H9 (cell line): ENCODE results near the gene PWWP2B. TPM values are rescaled to one million over a fixed set of nuclear protein-coding genes. Genes with fewer than 3 reads are reported as not detected.

Source experiments
- DNase-seq: peaks from one replicate; pipeline ENCODE4 v3.0.0-alpha.2; 2017
- H2AFZ ChIP-seq: one replicate; pipeline ENCODE4 v1.6.1; 2013; ENCODE audit warnings: mild to moderate bottlenecking, low read length, control low read depth, moderate library complexity
- H2AK5ac ChIP-seq: 2 replicates; pipeline ENCODE4 v1.6.1; 2013; ENCODE audit warnings: low read length, control low read depth, mixed read lengths; ENCODE audit not compliant: insufficient read length
- H2BK120ac ChIP-seq: one replicate; pipeline ENCODE4 v1.6.1; 2013; ENCODE audit warnings: low read depth, mild to moderate bottlenecking, low read length, control low read depth, inconsistent platforms; ENCODE audit not compliant: poor library complexity, severe bottlenecking
- H2BK12ac ChIP-seq: 2 replicates; pipeline ENCODE4 v1.6.1; 2013; ENCODE audit warnings: low read length, control low read depth, mixed read lengths, low read depth; ENCODE audit not compliant: insufficient read length
- H2BK15ac ChIP-seq: 2 replicates; pipeline ENCODE4 v1.6.1; 2013; ENCODE audit warnings: low read depth, low read length, control low read depth
- H2BK20ac ChIP-seq: one replicate; pipeline ENCODE4 v1.6.1; 2013; ENCODE audit warnings: low read depth, mild to moderate bottlenecking, low read length, control low read depth, inconsistent platforms; ENCODE audit not compliant: poor library complexity, severe bottlenecking
- H2BK5ac ChIP-seq: 2 replicates; pipeline ENCODE4 v1.6.1; 2013; ENCODE audit warnings: low read length, control low read depth, mixed read lengths; ENCODE audit not compliant: insufficient read length
- H3K14ac ChIP-seq: 2 replicates; pipeline ENCODE4 v1.6.1; 2013; ENCODE audit warnings: low read length, control low read depth; ENCODE audit not compliant: insufficient read depth
- H3K18ac ChIP-seq: 2 replicates; pipeline ENCODE4 v1.6.1; 2013; ENCODE audit warnings: low read depth, mild to moderate bottlenecking, mixed read lengths, low read length, control low read depth; ENCODE audit not compliant: insufficient read length
- H3K23ac ChIP-seq: 2 replicates; pipeline ENCODE4 v1.6.1; 2013; ENCODE audit warnings: low read length, control low read depth, mixed read lengths, low read depth; ENCODE audit not compliant: insufficient read length
- H3K23me2 ChIP-seq: 2 replicates; pipeline ENCODE4 v1.6.1; 2013; ENCODE audit warnings: low read depth, mild to moderate bottlenecking, mixed read lengths, low read length, control low read depth; ENCODE audit not compliant: insufficient read length, poor library complexity, severe bottlenecking
- H3K27ac ChIP-seq: 2 replicates; pipeline ENCODE4 v1.5.1; 2013; ENCODE audit warnings: low read length, control low read depth, mixed read lengths, low read depth; ENCODE audit not compliant: insufficient read length
- H3K27me3 ChIP-seq: 2 replicates; pipeline ENCODE4 v1.6.1; 2013; ENCODE audit warnings: low read length, control low read depth, inconsistent platforms; ENCODE audit not compliant: insufficient read depth
- H3K4ac ChIP-seq: 2 replicates; pipeline ENCODE4 v1.6.1; 2013; ENCODE audit warnings: low read depth, mild to moderate bottlenecking, control low read depth, inconsistent platforms, low read length, moderate library complexity
- H3K4me1 ChIP-seq: 2 replicates; pipeline ENCODE4 v1.6.1; 2013; ENCODE audit warnings: low read length, control low read depth, inconsistent platforms; ENCODE audit not compliant: insufficient read depth
- H3K4me2 ChIP-seq: 2 replicates; pipeline ENCODE4 v1.6.1; 2013; ENCODE audit warnings: low read length, control low read depth, mixed read lengths; ENCODE audit not compliant: insufficient read length, insufficient read depth
- H3K56ac ChIP-seq: 2 replicates; pipeline ENCODE4 v1.6.1; 2013; ENCODE audit warnings: low read depth, mild to moderate bottlenecking, mixed read lengths, low read length, control low read depth; ENCODE audit not compliant: insufficient read length
- H3K79me1 ChIP-seq: 2 replicates; pipeline ENCODE4 v1.6.1; 2013; ENCODE audit warnings: low read depth, mild to moderate bottlenecking, moderate library complexity, low read length, control low read depth, inconsistent platforms; ENCODE audit not compliant: insufficient read depth, poor library complexity, severe bottlenecking
- H3K79me2 ChIP-seq: 2 replicates; pipeline ENCODE4 v1.6.1; 2013; ENCODE audit warnings: low read length, control low read depth, inconsistent platforms; ENCODE audit not compliant: insufficient read depth
- H3K9ac ChIP-seq: 2 replicates; pipeline ENCODE4 v1.6.1; 2013; ENCODE audit warnings: low read length, control low read depth, mixed read lengths; ENCODE audit not compliant: insufficient read length; ENCODE audit errors: extremely low read depth
- H3K9me3 ChIP-seq: one replicate; pipeline ENCODE4 v1.6.1; 2013; ENCODE audit warnings: low read depth, low read length, inconsistent platforms; ENCODE audit not compliant: control insufficient read depth
- H3T11ph ChIP-seq: one replicate; pipeline ENCODE4 v1.6.1; 2013; ENCODE audit warnings: mild to moderate bottlenecking, low read length, control low read depth, inconsistent platforms
- H4K20me1 ChIP-seq: one replicate; pipeline ENCODE4 v1.6.1; 2013; ENCODE audit not compliant: control insufficient read depth, insufficient read length, insufficient read depth
- H4K5ac ChIP-seq: 2 replicates; pipeline ENCODE4 v1.6.1; 2013; ENCODE audit warnings: low read depth, mild to moderate bottlenecking, mixed read lengths, low read length, control low read depth; ENCODE audit not compliant: insufficient read length
- H4K8ac ChIP-seq: replicated peaks from 2 replicates; pipeline ENCODE4 v1.6.1; 2013; ENCODE audit warnings: low read length, control low read depth, mixed read lengths, low read depth; ENCODE audit not compliant: insufficient read length
- H4K91ac ChIP-seq: 2 replicates; pipeline ENCODE4 v1.6.1; 2013; ENCODE audit warnings: low read depth, mild to moderate bottlenecking, moderate library complexity, mixed read lengths, low read length, control low read depth; ENCODE audit not compliant: insufficient read length
- H3K27ac Mint-ChIP-seq, 3 experiments: 2 replicates in 2 of 3; 3 replicates in 1 of 3; pipeline ENCODE4 v1.8.0; 2020 to 2021; ENCODE audit warnings: mixed read lengths in 3 of 3, mild to moderate bottlenecking in 1 of 3, moderate library complexity in 1 of 3
- H3K27me3 Mint-ChIP-seq: 2 replicates; pipeline ENCODE4 v1.8.0; 2021; ENCODE audit warnings: low read depth, mild to moderate bottlenecking, moderate library complexity, mixed read lengths
- H3K36me3 Mint-ChIP-seq, 3 experiments: 2 replicates in 2 of 3; 3 replicates in 1 of 3; pipeline ENCODE4 v1.8.0; 2020 to 2021; ENCODE audit warnings: low read depth in 3 of 3, mixed read lengths in 3 of 3; ENCODE audit not compliant: insufficient read depth in 1 of 3
- H3K4me1 Mint-ChIP-seq, 2 experiments: 2 replicates each; pipeline ENCODE4 v1.8.0; 2020; ENCODE audit warnings: mixed read lengths in 2 of 2
- H3K4me3 Mint-ChIP-seq, 2 experiments: 2 replicates in 1 of 2; 3 replicates in 1 of 2; pipeline ENCODE4 v1.8.0; 2020 to 2021; ENCODE audit warnings: mild to moderate bottlenecking in 2 of 2, mixed read lengths in 2 of 2, moderate library complexity in 1 of 2
- H3K9me3 Mint-ChIP-seq, 2 experiments: 2 replicates in 1 of 2; 3 replicates in 1 of 2; pipeline ENCODE4 v1.8.0; 2020; ENCODE audit warnings: mild to moderate bottlenecking in 2 of 2, mixed read lengths in 2 of 2, moderate library complexity in 1 of 2
- WGBS: extraction: QIAGEN DNeasy Blood & Tissue Kit; methylation state at CpG from one replicate; pipeline ENCODE4 v1.1.7; 2013; ENCODE audit warnings: missing lambda C conversion rate, low lambda C conversion rate, mixed read lengths; ENCODE audit not compliant: insufficient read length; ENCODE audit errors: extremely low coverage; 5-methylcytosine and 5-hydroxymethylcytosine counted together
- total RNA-seq: library from RNA; stranded (reverse); gene quantifications from 2 replicates; pipeline ENCODE4 v1.2.1, GENCODE V29; 2021
- TF ChIP-seq, protein P1 (sequence below): fragments of 200-600 bp; sonication (generic); conservative IDR thresholded peaks from 3 replicates; pipeline ENCODE4 v1.8.0; 2021; ENCODE audit warnings: antibody characterized with exemption, mild to moderate bottlenecking

The PWWP2B gene
- total RNA-seq, 1 experiment from 2014 or later: 10.0 TPM

DNA sequence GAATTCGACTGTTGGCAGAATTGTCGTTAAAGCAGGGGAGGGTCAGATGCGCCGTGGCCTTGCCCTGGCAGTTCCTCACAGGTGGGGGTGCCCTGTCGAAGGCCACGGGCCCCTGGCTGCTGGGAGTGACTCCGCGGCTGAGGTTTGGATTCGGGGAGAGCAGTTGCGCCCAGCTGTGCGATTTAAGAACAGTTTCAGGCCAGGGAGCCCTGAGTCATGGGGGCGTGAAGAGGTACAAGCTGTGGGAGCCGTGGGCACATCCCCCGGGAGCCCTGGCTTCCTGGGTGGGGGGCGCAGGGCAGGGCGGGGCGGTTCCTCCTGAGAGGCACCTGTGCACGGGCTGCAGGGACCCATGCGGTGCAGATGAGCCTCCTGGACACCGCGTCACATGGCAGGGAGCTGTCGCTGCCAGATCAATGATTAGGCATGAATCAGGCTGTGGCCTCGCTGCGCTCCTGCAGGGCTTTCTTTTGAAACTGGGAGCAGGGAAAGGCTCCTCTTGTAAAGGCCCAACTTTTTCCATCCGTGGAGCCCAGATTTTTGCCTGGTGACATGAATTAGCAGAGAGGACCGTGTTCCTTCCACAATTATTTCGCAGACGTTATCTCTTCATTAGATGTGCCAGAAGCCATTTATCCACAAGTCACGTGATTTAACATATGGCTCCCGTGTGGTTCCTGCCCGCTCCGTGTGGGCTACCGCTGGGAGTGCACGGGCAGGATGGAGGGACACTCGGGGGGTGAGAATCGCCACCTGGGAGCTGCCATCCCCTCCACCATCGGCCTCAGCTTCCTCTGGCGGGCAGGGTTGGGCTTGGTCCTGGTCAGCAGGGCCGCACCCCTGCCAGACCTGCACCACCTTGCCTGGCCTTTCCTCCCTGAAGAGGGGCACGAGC, 918 bp downstream of the PWWP2B start:
- Histone ChIP-seq H2BK20ac (no peak overlapping the region), H2AK5ac (no peak overlapping the region), H2AFZ (no peak overlapping the region), H4K5ac (no peak overlapping the region), H4K91ac (no peak overlapping the region), H3K18ac (peak overlapping the region; percentile 30), H3K23ac (no peak overlapping the region), H3K4me1 (no peaks in the 10 kb centered on the region; the same call in 1 of the 2 replicates), H3K4me2 (peak overlapping the region; percentile 76), H3K27ac (no peak overlapping the region), H3K14ac (peak overlapping the region; percentile 70), H3K79me1 (no peaks in the 10 kb centered on the region), H3T11ph (no peak overlapping the region), H4K20me1 (no peaks in the 10 kb centered on the region), H3K79me2 (no peaks in the 10 kb centered on the region), H2BK120ac (no peak overlapping the region), H3K9me3 (no peaks in the 10 kb centered on the region), H3K27me3 (no peaks in the 10 kb centered on the region), H3K56ac (no peak overlapping the region), H2BK5ac (no peak overlapping the region), H2BK15ac (no peak overlapping the region), H3K4ac (no peak overlapping the region), H2BK12ac (no peak overlapping the region), H4K8ac (no peak overlapping the region), H3K23me2 (peaks cover 7% of the 10 kb centered on the region), H3K9ac (no peak overlapping the region)
- H3K9me3 Mint-ChIP-seq: peaks cover 0 to 2% of the 10 kb centered on the region in 2 experiments; a peak in 1 of 5 replicates
- H3K27ac Mint-ChIP-seq: no peak overlapping the region; a peak in 1 of 7 replicates
- H3K4me1 Mint-ChIP-seq: peaks cover 13 to 20% of the 10 kb centered on the region in 2 experiments
- TF ChIP-seq, protein P1, sequence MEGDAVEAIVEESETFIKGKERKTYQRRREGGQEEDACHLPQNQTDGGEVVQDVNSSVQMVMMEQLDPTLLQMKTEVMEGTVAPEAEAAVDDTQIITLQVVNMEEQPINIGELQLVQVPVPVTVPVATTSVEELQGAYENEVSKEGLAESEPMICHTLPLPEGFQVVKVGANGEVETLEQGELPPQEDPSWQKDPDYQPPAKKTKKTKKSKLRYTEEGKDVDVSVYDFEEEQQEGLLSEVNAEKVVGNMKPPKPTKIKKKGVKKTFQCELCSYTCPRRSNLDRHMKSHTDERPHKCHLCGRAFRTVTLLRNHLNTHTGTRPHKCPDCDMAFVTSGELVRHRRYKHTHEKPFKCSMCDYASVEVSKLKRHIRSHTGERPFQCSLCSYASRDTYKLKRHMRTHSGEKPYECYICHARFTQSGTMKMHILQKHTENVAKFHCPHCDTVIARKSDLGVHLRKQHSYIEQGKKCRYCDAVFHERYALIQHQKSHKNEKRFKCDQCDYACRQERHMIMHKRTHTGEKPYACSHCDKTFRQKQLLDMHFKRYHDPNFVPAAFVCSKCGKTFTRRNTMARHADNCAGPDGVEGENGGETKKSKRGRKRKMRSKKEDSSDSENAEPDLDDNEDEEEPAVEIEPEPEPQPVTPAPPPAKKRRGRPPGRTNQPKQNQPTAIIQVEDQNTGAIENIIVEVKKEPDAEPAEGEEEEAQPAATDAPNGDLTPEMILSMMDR: no peak
- H3K27me3 Mint-ChIP-seq: peaks cover 14% of the 10 kb centered on the region
- DNase-seq: no peak
- H3K4me3 Mint-ChIP-seq: peak overlapping the region; percentile 72 to 82
- WGBS: no CpG with 5 or more reads among the region's 40 CpGs
- H3K36me3 Mint-ChIP-seq: no peaks in the 10 kb centered on the region
